ENCODE measurements around the gene DLG5. TPM values are rescaled to one million over a fixed set of nuclear protein-coding genes. Genes with fewer than 3 reads are reported as not detected.

Gene DLG5
- total RNA-seq, 2 experiments from 2014 or later, result 2.8 to 2.9 TPM

DNA sequence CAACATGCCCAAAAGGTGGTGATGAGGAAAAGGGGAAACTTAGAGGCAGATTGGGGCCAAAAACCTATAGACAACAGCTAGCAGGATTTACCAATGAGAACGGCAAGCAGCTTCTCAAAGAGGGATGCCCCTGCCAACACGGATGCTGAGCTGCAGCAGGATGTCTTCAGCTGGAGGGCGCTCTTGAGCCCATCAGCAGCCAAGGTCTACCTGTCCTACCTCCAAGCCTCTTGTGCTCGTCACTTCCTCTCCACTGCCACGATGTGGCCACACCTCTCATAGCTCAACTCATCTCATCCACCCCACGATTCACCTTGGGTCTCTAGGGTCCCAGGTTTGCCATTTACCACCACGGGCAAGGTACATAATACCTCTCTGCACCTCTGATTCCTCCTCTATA is 36.5 kb downstream of the DLG5 start:
- Mint-ChIP-seq H3K9me3 (no peaks in the 10 kb centered on the region), H3K27me3 (no peaks in the 10 kb centered on the region), H3K4me1 (no peaks in the 10 kb centered on the region), H3K27ac (no peak overlapping the region), H3K4me3 (no peak overlapping the region), H3K36me3 (ENCODE audit: low read depth) (no peaks in the 10 kb centered on the region)
- DNase-seq, result no peak
- CTCF ChIA-PET, result interaction anchor here (0.6 to 1.5 kb wide), 4 partner anchors 8 to 120 kb away, joined by 3 to 4 read pairs (median 3); no protein-coding TSS in a partner anchor
- POLR2A ChIA-PET, result no interaction called here

DNA sequence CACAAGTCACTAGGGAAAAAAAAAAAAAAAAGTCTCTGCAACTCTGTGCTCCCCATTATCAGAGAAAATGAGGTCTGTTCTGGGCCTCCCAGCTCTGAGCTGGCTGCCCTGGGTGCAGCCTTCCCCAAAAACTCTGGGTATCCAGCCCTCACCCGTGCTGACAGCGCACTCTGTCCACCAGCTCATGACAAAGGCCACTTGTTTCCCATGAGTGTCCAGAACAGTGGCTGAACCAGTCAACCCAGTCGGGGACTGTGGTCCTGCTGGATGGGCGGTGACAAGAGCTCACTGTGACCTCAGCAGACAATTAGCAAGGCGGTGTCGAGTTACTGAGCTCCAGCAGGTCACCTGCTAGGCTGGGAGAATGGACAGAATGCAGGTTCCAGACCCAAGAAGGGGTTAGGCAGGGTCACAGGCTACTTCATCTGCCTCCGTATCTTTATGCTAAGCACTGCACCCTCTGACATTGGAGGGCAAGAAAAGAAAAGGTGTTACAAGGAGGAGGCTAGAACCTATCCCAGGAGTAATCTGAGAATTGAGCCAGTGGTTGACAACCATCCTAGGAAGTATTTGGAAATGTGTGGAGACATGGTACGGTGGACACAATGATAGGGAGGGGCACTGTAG is 37.2 kb downstream of the DLG5 start:
- Mint-ChIP-seq H3K4me1 (no peaks in the 10 kb centered on the region), H3K4me3 (no peak overlapping the region), H3K9me3 (no peaks in the 10 kb centered on the region), H3K27me3 (no peaks in the 10 kb centered on the region), H3K36me3 (ENCODE audit: low read depth) (no peaks in the 10 kb centered on the region), H3K27ac (no peak overlapping the region)
- CTCF ChIA-PET, result interaction anchor here (1.0 to 1.5 kb wide), 3 partner anchors 9 to 121 kb away, joined by 3 read pairs; no protein-coding TSS in a partner anchor
- no peak for DNase-seq
- POLR2A ChIA-PET, result no interaction called here

DNA sequence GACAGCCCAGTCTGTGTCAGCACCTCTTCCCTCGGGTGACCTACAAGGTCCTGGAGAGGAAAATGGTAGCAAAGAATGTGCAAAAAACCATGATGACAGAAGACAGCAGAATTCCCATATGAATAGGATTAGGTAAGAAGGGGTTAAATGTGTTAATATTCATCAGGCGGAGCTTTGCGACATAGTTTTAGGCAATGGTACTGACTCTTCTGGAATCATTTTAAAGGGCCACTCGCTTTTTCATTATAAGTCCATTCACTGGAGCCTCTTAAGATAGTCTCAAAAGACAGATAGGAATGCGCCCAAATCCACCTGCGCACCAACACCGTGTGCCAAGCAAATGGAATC is 38.2 kb downstream of the DLG5 start:
- no peak for DNase-seq
- no peaks in the 10 kb centered on the region for H3K4me1 Mint-ChIP-seq
- H3K36me3 Mint-ChIP-seq (ENCODE audit: low read depth), result no peaks in the 10 kb centered on the region
- POLR2A ChIA-PET, result no interaction called here
- CTCF ChIA-PET, result no interaction called here
- no peaks in the 10 kb centered on the region for H3K9me3 Mint-ChIP-seq
- H3K27ac Mint-ChIP-seq, result no peak overlapping the region
- H3K4me3 Mint-ChIP-seq, result no peak overlapping the region
- no peaks in the 10 kb centered on the region for H3K27me3 Mint-ChIP-seq

DNA sequence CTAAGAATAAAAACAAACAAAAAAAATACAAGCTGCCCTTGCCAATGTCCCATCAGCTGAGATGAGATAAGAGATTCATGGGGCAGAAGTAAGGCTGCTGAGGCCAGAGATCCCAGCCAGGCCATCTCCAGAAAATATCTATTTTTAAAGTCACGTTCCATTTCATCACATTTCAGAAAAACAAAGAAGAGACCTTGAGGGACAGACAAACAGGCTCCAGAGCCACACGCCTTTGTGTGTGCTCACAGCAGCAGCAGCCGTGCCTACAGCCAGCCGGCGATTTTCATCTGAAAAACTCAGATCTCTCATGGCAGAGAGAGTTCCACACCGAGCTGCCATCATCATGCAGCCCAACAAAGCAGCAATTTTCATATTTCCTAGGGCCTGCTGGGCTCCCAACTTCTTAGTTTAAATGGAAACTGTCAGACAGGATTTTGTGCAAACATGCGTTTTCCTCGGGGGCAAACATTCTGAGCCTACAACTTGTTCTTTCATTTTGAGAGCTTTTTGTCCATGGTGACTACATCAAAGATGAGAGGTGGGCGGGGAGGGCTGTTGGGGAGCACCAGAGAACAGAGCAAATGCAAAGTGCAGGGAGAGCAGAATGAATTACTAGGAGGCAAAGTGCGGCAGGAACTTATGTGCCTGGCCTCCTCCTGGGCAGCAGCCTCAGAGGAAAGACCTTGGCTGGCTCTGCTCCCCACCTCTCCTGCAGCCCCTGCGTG is 38.8 kb downstream of the DLG5 start:
- Mint-ChIP-seq H3K9me3 (no peaks in the 10 kb centered on the region), H3K27me3 (no peaks in the 10 kb centered on the region), H3K4me1 (no peaks in the 10 kb centered on the region), H3K4me3 (no peak overlapping the region), H3K27ac (no peak overlapping the region), H3K36me3 (ENCODE audit: low read depth) (no peaks in the 10 kb centered on the region)
- POLR2A ChIA-PET, result no interaction called here
- no peak for DNase-seq
- CTCF ChIA-PET, result no interaction called here

DNA sequence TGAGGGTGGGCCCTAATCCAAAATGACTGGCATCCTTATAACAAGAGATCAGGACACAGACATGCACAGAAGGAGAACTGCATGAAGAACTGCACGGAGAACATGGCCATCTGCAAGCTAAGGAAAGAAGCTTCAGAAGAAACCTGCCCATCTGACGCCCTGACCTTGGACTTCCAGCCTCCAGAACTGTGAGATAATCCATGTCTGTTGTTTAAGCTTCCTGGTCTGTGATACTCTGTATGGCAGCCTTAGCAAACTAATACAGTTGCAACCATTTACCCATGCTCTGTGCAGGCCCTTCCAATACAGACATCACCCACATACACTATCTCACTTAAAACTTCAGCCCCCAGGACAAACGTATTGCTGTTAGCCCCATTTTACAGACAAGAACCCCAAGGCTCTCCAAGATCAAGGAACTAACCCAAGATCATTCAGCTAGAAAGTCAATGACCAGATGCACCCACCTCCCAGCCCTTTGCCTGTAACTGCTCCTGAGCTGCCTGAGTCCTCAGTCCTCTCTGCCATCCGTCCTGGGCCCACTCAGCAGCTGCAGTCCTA is 39.7 kb downstream of the DLG5 start:
- ChIA-PET CTCF (no interaction called here), POLR2A (no interaction called here)
- Mint-ChIP-seq H3K27me3 (no peaks in the 10 kb centered on the region), H3K9me3 (no peaks in the 10 kb centered on the region), H3K27ac (no peak overlapping the region), H3K4me3 (no peak overlapping the region), H3K36me3 (ENCODE audit: low read depth) (no peaks in the 10 kb centered on the region), H3K4me1 (no peaks in the 10 kb centered on the region)
- no peak for DNase-seq

DNA sequence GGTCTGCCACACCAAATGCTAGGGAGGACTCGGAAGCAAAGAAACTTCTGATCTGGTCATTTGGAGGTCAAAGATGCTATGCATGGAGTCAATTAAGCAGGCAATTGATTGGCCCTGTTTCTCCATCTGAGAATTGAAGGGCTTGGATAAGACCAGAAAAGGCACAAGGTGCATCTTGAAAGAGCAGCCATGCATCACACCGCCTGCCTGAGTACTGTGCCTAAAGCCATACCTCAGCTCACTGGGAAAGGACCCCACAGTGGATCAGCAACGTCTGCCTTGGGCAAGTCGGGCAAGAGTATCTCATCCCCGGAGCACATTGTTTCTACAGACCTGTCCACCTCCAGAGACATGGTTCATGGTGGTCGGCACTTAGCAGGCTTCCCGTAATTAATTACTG is 42.4 kb downstream of the DLG5 start:
- Mint-ChIP-seq H3K27ac (no peak overlapping the region), H3K4me3 (no peak overlapping the region), H3K27me3 (no peaks in the 10 kb centered on the region), H3K9me3 (no peaks in the 10 kb centered on the region), H3K36me3 (ENCODE audit: low read depth) (no peaks in the 10 kb centered on the region), H3K4me1 (no peaks in the 10 kb centered on the region)
- ChIA-PET POLR2A (no interaction called here), CTCF (no interaction called here)
- DNase-seq, result no peak

DNA sequence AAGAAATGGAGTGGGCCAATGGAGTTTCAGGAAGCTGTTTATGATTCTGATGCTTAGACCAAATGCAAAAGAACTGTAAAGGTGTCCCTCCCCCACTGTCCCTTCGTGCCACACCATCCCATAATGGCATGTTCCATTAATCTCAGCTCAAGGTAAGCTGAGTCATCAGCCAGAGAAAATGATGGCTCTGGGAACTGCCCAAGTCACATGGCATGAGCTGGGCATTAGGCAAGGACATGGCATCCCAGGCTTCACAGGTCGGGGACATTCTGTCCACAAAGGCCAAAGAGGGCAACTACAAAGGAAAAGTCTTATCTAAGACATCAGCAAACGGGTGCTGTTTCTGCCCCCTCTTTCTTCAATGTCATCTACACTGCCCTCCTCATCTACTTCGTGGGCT is 44.9 kb downstream of the DLG5 start:
- CTCF ChIA-PET, result interaction anchor here (0.6 kb wide), 1 partner anchor 27 kb away, joined by 3 read pairs; no protein-coding TSS in a partner anchor
- no peak overlapping the region for H3K4me3 Mint-ChIP-seq
- POLR2A ChIA-PET, result no interaction called here
- DNase-seq, result no peak
- H3K9me3 Mint-ChIP-seq, result no peaks in the 10 kb centered on the region
- H3K4me1 Mint-ChIP-seq, result peaks cover 4% of the 10 kb centered on the region
- H3K27ac Mint-ChIP-seq, result no peak overlapping the region
- no peaks in the 10 kb centered on the region for H3K27me3 Mint-ChIP-seq
- H3K36me3 Mint-ChIP-seq (ENCODE audit: low read depth), result no peaks in the 10 kb centered on the region

DNA sequence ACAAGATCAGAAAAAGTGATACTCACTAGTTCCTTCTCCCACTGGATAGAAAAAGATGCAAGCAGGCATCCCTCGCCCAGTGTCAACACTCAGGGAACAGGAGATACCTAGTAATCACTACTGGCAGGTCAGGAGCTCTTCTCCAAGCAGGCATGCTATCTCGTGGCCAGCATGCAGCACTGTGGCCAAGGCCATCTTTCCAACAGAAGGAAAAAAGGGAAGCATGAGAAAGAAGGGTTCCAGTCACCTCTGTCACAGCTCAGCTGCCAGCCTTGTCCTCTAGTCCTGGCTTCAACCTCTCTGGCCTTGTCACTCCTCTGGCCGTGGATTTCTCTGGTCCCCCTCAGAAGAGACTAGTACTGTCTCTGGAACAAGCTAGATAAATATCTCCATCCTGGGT is 45.3 kb downstream of the DLG5 start:
- H3K27ac Mint-ChIP-seq, result no peak overlapping the region
- H3K4me3 Mint-ChIP-seq, result no peak overlapping the region
- H3K36me3 Mint-ChIP-seq (ENCODE audit: low read depth), result no peaks in the 10 kb centered on the region
- no peak for DNase-seq
- no peaks in the 10 kb centered on the region for H3K9me3 Mint-ChIP-seq
- CTCF ChIA-PET, result interaction anchor here (0.6 kb wide), 1 partner anchor 26 kb away, joined by 3 read pairs; no protein-coding TSS in a partner anchor
- H3K27me3 Mint-ChIP-seq, result no peaks in the 10 kb centered on the region
- POLR2A ChIA-PET, result no interaction called here
- peaks cover 4% of the 10 kb centered on the region for H3K4me1 Mint-ChIP-seq

DNA sequence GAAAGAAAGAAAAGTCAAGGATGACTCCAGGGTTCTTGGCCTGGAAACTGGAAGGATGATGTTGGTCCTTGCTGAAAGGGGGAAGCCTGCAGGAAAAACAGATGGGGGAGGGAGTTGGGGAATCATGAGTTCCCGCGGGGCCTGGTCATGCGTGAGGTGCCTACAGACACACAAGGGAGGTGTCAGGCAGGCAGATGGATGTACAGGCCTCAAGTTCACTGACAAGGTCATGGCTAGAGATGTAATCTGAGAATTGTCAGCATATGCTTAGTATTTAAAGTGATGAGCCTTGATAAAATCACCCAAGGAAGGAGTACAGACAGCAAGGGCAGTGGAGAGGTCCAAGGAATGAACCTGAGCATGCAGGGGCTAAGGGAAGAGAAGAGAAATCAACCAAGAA is 46.8 kb downstream of the DLG5 start:
- H3K27me3 Mint-ChIP-seq, result no peaks in the 10 kb centered on the region
- peaks cover 5% of the 10 kb centered on the region for H3K4me1 Mint-ChIP-seq
- H3K36me3 Mint-ChIP-seq (ENCODE audit: low read depth), result no peaks in the 10 kb centered on the region
- no peak overlapping the region for H3K4me3 Mint-ChIP-seq
- no peak overlapping the region for H3K27ac Mint-ChIP-seq
- ChIA-PET POLR2A (no interaction called here), CTCF (no interaction called here)
- no peak for DNase-seq
- H3K9me3 Mint-ChIP-seq, result no peaks in the 10 kb centered on the region

DNA sequence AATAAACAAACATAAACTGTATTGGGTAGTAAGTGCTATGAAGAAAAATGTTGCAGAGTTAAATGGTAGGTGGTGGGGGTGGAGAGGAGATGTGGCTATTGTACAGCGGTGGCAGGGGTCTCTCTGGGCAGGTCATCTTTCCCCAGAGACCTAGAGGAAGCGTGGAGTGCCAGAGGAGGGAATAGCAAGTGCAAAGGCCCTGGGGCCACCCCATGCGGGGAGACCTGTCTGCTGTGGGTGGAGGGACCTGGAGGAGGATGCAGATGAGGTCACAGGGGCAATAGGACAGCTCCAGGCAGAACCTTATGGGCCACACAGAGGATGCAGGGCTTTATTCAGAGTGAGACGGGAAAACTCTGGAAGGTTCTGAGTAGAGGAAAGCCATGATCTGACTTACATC is 47.5 kb downstream of the DLG5 start:
- H3K4me3 Mint-ChIP-seq, result no peak overlapping the region
- no peak for DNase-seq
- POLR2A ChIA-PET, result no interaction called here

DNA sequence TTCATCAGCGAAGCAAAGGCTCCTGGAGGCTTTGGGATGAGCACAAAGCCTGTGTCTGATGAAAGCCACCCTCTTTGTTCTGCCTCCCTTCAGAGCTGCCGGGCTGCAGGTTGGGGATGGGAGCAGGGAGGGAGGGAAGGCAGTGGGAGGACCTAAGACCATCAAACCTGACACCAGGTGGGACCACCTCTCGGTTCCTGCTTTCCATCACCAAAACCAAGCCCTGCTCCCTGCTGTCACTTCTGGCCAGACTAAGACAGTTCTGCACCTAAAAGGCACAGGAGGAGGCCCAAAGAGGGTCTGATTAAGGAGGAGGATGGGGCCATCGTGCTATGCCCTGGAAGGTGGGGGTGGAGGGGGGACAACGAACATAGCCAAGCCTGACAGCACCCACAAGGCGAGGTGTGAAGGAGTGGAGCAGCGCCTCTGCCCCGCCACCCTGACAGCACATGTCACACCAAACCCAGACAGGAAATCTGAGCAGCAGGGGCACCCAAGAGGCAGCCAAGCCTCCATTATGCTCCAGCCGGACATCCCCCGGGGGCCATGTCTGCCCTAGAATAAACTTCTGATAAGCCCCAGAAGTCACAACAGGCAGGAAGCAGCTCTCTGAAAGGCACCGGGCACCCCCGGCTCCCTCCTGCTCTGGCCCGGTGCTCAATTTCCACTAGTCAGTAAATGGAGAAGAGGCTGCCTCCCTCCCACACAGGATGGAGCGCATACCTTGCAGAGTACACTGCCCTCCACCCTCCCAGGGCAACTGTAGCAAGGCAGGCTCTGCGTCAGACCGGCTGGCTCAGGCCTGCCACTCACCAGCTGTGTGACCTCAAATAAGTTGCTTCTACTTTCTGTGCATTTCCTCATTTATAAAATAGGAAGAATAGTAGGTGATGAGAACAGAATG is 48.9 kb downstream of the DLG5 start:
- ChIA-PET CTCF (interaction anchor here (0.6 to 1.0 kb wide), 2 partner anchors 39 to 95 kb away, joined by 3 read pairs; no protein-coding TSS in a partner anchor), POLR2A (no interaction called here)
- H3K27me3 Mint-ChIP-seq, result no peaks in the 10 kb centered on the region
- no peak overlapping the region for H3K27ac Mint-ChIP-seq
- no peaks in the 10 kb centered on the region for H3K9me3 Mint-ChIP-seq
- H3K4me1 Mint-ChIP-seq, result peaks cover 23% of the 10 kb centered on the region
- H3K4me3 Mint-ChIP-seq, result no peak overlapping the region
- H3K36me3 Mint-ChIP-seq (ENCODE audit: low read depth), result no peaks in the 10 kb centered on the region
- no peak for DNase-seq

More for the DNA sequence above, 47.5 kb downstream of the DLG5 start:
- no peaks in the 10 kb centered on the region for H3K9me3 Mint-ChIP-seq
- CTCF ChIA-PET, result interaction anchor here (0.6 kb wide), 1 partner anchor 26 kb away, joined by 3 read pairs; no protein-coding TSS in a partner anchor
- no peaks in the 10 kb centered on the region for H3K36me3 Mint-ChIP-seq (ENCODE audit: low read depth)
- H3K4me1 Mint-ChIP-seq, result peaks cover 12% of the 10 kb centered on the region
- no peaks in the 10 kb centered on the region for H3K27me3 Mint-ChIP-seq
- H3K27ac Mint-ChIP-seq, result no peak overlapping the region

DNA sequence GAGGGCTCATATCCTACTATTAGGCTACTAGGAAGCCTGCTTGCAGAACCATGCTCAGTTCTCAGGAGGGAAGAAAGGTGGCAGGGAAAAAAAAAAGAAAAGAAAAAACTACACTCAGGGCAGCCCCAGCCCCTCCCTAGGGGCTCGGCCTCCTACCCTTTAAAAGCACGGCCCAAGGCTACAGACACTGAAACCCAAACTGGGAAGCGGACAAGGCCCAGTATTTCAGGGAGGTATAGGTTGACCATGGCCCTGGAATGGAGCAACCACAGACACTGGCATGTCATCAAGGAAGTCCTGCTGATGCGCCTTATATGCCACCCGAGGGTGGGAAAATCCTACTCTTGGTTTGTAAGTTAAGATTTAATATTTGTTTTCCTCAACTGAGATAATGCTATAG is 50.8 kb downstream of the DLG5 start:
- Mint-ChIP-seq H3K9me3 (no peaks in the 10 kb centered on the region), H3K27me3 (no peaks in the 10 kb centered on the region), H3K36me3 (ENCODE audit: low read depth) (no peaks in the 10 kb centered on the region), H3K4me3 (no peak overlapping the region), H3K27ac (no peak overlapping the region), H3K4me1 (peaks cover 23% of the 10 kb centered on the region)
- no peak for DNase-seq
- ChIA-PET CTCF (no interaction called here), POLR2A (no interaction called here)

DNA sequence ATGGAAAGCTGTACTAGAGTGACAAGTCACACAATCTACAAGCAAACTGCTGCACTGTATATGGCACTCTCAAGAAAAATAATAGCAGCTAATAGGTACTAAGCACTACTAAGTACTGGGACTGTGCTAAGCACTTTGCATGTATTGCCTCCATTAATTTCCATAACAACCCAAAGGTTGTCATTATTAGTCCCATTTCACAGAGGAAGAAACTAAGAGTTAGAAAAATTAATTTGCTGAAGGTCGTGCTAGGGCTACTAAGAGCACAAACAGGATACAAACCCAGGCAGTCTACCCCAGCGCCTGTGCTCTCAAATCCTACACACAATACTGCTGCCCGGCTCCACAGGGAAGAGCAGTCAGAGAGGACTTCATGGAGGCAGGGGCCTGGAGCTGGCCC is 51.7 kb downstream of the DLG5 start:
- Mint-ChIP-seq H3K4me1 (peaks cover 23% of the 10 kb centered on the region), H3K27me3 (no peaks in the 10 kb centered on the region), H3K36me3 (ENCODE audit: low read depth) (no peaks in the 10 kb centered on the region), H3K4me3 (no peak overlapping the region), H3K9me3 (no peaks in the 10 kb centered on the region), H3K27ac (no peak overlapping the region)
- no peak for DNase-seq
- CTCF ChIA-PET, result no interaction called here
- POLR2A ChIA-PET, result no interaction called here

Measured in activated CD4-positive, alpha-beta T cell treated with anti-CD3 and anti-CD28 coated beads, Interleukin-2, amount 10 ng/mL, durations not matched to agents 7 days and 5 days (primary cell).